Measurements from ENCODE around the gene ARHGAP30. TPM values are rescaled to one million over a fixed set of nuclear protein-coding genes. Genes with fewer than 3 reads are reported as not detected.
A peak's percentile ranks its signal among the peaks of the same experiment; 100 is the strongest.

The ARHGAP30 gene
- total and polyA plus RNA-seq, 2 of the 4 experiments (the other 2 are of a cell fraction) = 0.02 TPM; not detected in 1

- Histone ChIP-seq H4K5ac (ENCODE audit: low read depth, low read length) (peak overlapping the region; percentile 5; the same call in 1 of the 2 replicates), H3K4ac (ENCODE audit: low read depth, low read length) (peak overlapping the region; percentile 54), H3K4me1 (ENCODE audit: control insufficient read depth, insufficient read depth, low read length) (peaks cover 29% of the 10 kb centered on the region), H3K27me3 (ENCODE audit: control insufficient read depth, insufficient read depth, low read length) (no peaks in the 10 kb centered on the region), H3K4me2 (ENCODE audit: low read depth, low read length) (no peak overlapping the region), H4K8ac (ENCODE audit: low read depth in 2 of 2, low read length in 2 of 2) (peak overlapping the region in 1 of 2 experiments; percentile 50; a peak in 2 of 4 replicates), H2AK9ac (replicated peaks; ENCODE audit: low read depth, low read length, poor library complexity) (peak overlapping the region; percentile 38), H3K79me1 (ENCODE audit: low read depth in 1 of 2, low read length in 2 of 2) (no peaks in the 10 kb centered on the region), H4K20me1 (ENCODE audit: insufficient read depth, low read length) (no peaks in the 10 kb centered on the region), H3K9ac (ENCODE audit: low read depth, low read length) (no peak overlapping the region), H3K4me3 (ENCODE audit: insufficient read depth, low read depth, low read length) (no peak overlapping the region), H3K14ac (replicated peaks; ENCODE audit: low read depth, low read length) (no peak overlapping the region), H2BK120ac (ENCODE audit: low read depth, low read length) (peak overlapping the region; percentile 40; the same call in 1 of the 2 replicates), H2AFZ (replicated peaks; ENCODE audit: low read length, poor library complexity) (no peak overlapping the region), H3K18ac (ENCODE audit: low read depth, low read length) (peak overlapping the region; percentile 11; the same call in 1 of the 2 replicates), H3K23ac (ENCODE audit: low read depth, low read length) (no peak overlapping the region), H3K9me3 (ENCODE audit: control insufficient read depth, insufficient read depth, low read length) (no peaks in the 10 kb centered on the region), H3K27ac (ENCODE audit: insufficient read depth, low read length) (no peak overlapping the region), H3K56ac (ENCODE audit: extremely low read depth, insufficient read depth, low read length) (no peak overlapping the region), H4K91ac (ENCODE audit: insufficient read depth, low read depth, low read length) (no peak overlapping the region; the same call in 1 of the 2 replicates), H2BK5ac (ENCODE audit: low read depth, low read length, poor library complexity, severe bottlenecking) (peak overlapping the region; percentile 50), H3K9me1 (ENCODE audit: insufficient read depth, low read length) (peaks cover 26% of the 10 kb centered on the region), H2BK15ac (ENCODE audit: low read depth, low read length) (peak overlapping the region; percentile 36; the same call in 1 of the 3 replicates), H2AK5ac (ENCODE audit: low read depth, low read length) (peak overlapping the region; percentile 75; the same call in 1 of the 2 replicates), H2BK20ac (ENCODE audit: low read depth, low read length) (peak overlapping the region; percentile 57; the same call in 1 of the 2 replicates), H3K36me3 (ENCODE audit: control insufficient read depth, insufficient read depth, low read length) (no peaks in the 10 kb centered on the region)
- in situ Hi-C loops (cut with MboI; ENCODE audit: low sequenced_read_pairs) = no loop called here
- WGBS, 2 experiments (ENCODE audit: extremely low coverage in 2 of 2, insufficient read length in 1 of 2) = no CpG with 5 or more reads among the region's 1 CpG
- DNase-seq = no peak
- ATAC-seq (ENCODE audit: low read depth) = no peak
- POLR2A ChIA-PET (ENCODE audit: unreplicated experiment) = no interaction called here
- BruUV-seq (replicated peaks) = no TSS peak
- CTCF ChIA-PET = interaction anchor here (0.5 to 2.1 kb wide), 4 partner anchors 12 to 77 kb away, joined by 3 to 7 read pairs (median 4); partner anchors contain the start of gene KLHDC9
- intact Hi-C loops (cut with micrococcal nuclease) = loop anchor here (5.0 kb wide), 1 partner anchor 37 kb away; the partner anchor contains the start of gene USF1
- TF ChIP-seq RCOR1 (IDR thresholded peaks at IDR 0.05; ENCODE audit: insufficient replicate concordance, low read length) = no peak
- no peak for TF ChIP-seq POLR2A (IDR thresholded peaks at IDR 0.05; ENCODE audit: low read depth, low read length)
- no peak for TF ChIP-seq RFX5 (IDR thresholded peaks at IDR 0.05; ENCODE audit: low read depth, low read length)
- TF ChIP-seq CHD1 (IDR thresholded peaks at IDR 0.05; ENCODE audit: low read depth, low read length) = no peak
- TF ChIP-seq ELK1 (IDR thresholded peaks at IDR 0.05; ENCODE audit: borderline replicate concordance, low read depth, low read length) = no peak
- TF ChIP-seq NFE2L2 (IDR thresholded peaks at IDR 0.05; ENCODE audit: low read depth, low read length) = no peak
- TF ChIP-seq USF2 (IDR thresholded peaks at IDR 0.05; ENCODE audit: low read depth, low read length) = no peak
- no peak for TF ChIP-seq MAFK (IDR thresholded peaks at IDR 0.05; ENCODE audit: low read depth, low read length)
- no peak for TF ChIP-seq MAZ (IDR thresholded peaks at IDR 0.05; ENCODE audit: borderline replicate concordance, low read depth, low read length)
- no peak for TF ChIP-seq RAD21 (IDR thresholded peaks at IDR 0.05; ENCODE audit: low read length)
- no peak for TF ChIP-seq BHLHE40 (IDR thresholded peaks at IDR 0.05; ENCODE audit: low read depth, low read length)
- no peak for TF ChIP-seq FOS (IDR thresholded peaks at IDR 0.05; ENCODE audit: low read depth, low read length)
- TF ChIP-seq CEBPB (IDR thresholded peaks at IDR 0.05; ENCODE audit: low read depth, low read length) = no peak
- TF ChIP-seq CTCF (conservative IDR thresholded peaks at IDR 0.05; ENCODE audit: low read depth, low read length) = no peak
- dilution Hi-C loops (cut with HindIII; ENCODE audit: low sequenced_read_pairs, unreplicated experiment) = no loop called here
Measured at GRCh38 chr1:161084597-161084988, 14.9 kb upstream of the ARHGAP30 start.

Measured in IMR-90 (cell line).